Measurements from ENCODE around the gene UTS2B.

Gene UTS2B

DNA sequence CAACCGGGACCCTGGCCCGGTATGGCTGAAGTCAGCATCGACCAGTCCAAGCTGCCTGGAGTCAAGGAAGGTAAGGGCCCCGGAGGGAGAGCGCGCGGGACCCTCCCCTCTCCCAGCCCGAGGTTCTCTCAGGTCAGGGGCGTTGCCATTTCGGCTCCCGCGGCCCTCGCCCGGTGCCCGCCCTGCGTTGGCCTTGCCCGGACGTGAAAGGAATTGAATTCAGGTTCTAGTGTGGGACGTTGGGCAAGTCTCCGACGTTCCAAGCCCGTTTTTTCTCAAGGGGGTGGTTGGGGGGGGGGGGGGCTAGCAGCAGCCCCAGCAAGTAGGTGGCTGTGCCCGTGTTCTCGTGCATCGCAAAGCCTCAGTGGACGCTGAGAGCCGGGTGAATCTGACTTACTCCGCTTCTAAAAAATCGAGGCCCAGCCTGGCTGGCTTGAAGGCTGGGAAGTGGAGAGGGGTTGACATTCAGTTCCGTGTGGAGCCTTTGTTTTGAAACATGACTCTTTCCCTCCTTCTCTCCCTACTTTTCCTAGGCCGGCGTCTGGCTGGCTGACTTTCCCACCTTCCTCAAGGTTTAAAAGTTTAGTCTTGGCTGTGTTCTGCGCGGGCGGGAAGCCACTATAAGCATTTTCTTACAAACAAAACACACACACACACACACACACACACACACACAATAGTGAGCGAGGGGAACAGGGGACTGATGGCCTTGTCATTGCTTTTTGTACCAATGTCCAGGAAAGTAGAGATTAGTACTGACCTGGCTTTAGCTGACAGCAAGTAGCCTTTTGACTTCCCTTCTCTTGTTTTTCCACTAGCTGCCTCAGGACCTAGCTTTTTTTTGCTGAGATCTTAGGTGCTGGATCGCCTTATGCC, at the start of gene UTS2B:
Gene UTS2B, minus strand, starts transcription at position 873 of the 876 bp plus-strand sequence. CDS start 48,337 bp downstream, outside the sequence.
- DNase-seq (ENCODE audit: low read depth in 1 of 2, low spot score in 1 of 2), result no peak

DNA sequence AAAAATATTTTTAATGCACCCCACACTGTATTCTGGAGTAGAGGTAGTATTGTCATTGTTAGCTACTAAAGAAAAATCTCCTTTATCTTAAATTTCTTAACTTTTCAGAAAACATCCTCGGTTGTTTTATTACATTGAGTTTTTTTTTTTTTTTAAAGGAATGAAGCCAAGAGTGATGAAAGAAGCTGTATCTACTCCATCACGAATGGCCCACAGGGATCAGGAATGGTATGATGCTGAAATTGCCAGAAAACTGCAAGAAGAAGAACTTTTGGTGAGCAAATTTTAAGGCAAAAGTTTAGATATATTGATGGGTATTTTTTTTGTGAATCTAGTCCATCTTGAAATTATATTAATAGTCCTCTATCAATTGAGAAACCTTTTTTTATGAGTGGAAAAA, 49.7 kb upstream of the UTS2B start:
- DNase-seq (ENCODE audit: low read depth in 1 of 2, low spot score in 1 of 2), result no peak

GRCh38 chr3:191379446-191379845, 49.1 kb upstream of the UTS2B start:
- no peak for DNase-seq (ENCODE audit: low read depth in 1 of 2, low spot score in 1 of 2)

DNA sequence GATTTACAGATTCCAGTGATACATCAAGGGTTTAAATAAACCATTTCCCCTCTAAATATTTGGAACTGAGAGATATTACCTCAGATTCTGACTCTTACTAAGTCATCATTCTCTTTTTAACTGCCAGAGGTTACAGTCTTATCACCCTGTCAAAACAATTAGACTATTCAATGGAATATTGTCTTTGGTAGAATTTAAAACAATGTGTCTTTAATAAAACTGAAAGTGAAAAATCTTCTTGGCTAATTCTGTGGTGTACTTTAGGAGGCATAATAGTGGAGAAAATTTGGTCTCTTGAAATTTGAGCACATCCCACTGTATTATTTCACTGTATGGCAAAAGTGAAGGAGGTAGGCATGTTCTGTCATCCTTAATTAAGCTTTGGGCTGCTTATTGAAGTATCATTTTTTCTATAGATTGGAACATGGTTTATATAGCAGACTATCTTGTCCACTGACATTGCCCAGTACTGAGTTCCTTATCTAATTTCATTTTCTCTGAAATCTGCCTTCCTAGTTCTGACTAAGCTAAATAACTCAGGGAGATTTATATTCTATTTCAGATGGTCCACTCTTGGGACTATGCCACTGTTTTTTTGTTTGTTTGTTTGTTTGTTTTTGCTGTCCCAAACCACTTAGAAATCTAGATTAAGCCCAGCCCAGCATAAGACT, 48.0 kb upstream of the UTS2B start:
- no peak for DNase-seq (ENCODE audit: low read depth in 1 of 2, low spot score in 1 of 2)

DNA sequence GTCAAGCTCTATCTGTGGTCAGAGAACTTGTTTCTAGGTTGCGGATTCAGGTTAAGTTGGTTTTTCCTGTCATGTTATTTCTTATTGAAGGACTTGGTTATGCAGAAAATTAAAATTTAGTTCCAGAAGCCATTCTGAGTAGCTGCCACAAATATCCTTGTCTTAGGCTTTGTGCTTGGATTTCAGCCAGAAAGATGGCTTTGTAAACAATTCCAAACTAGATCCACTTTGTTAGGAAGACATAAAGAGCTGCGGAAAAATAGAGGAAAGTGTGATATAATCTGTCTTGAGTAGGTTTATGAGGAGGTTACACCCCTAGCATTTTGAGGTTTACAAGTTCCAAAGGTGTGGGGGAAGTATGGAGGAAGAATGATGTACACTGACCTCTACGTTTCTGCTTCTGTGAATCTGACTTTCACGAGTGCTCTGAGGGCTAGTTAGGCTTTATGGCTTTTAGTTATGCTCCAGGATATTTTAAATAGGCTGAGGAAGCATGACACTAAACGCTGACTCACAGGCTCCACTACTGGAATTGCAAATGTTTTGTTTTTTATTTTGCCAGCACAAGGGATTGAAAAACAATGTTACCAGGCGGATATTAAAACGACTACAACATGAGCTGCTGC, 46.3 kb upstream of the UTS2B start:
- no peak for DNase-seq (ENCODE audit: low read depth in 1 of 2, low spot score in 1 of 2)

- DNase-seq (ENCODE audit: low read depth in 1 of 2, low spot score in 1 of 2), result no peak
Measured at GRCh38 chr3:191373327-191373726, 43.0 kb upstream of the UTS2B start.

GRCh38 chr3:191372122-191372521, 41.8 kb upstream of the UTS2B start:
- no peak for DNase-seq (ENCODE audit: low read depth in 1 of 2, low spot score in 1 of 2)

DNA sequence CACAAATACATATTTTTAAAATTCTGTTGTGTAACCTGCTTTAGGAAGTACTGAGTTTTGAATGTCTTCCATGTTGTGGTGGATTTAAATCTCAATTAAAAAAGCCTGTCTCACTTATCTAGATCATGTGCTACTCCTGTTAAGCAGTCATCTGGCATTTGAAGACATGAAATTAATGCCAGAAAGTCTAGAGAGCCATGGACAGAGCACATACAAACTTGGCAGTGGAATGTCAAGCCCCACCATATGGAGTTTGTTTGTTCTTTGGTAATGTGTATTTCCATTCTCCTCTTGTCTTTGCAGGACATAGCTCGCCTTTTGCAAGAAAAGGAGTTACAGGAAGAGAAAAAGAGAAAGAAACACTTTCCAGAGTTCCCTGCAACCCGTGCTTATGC, 39.3 kb upstream of the UTS2B start:
- no peak for DNase-seq (ENCODE audit: low read depth in 1 of 2, low spot score in 1 of 2)

DNA sequence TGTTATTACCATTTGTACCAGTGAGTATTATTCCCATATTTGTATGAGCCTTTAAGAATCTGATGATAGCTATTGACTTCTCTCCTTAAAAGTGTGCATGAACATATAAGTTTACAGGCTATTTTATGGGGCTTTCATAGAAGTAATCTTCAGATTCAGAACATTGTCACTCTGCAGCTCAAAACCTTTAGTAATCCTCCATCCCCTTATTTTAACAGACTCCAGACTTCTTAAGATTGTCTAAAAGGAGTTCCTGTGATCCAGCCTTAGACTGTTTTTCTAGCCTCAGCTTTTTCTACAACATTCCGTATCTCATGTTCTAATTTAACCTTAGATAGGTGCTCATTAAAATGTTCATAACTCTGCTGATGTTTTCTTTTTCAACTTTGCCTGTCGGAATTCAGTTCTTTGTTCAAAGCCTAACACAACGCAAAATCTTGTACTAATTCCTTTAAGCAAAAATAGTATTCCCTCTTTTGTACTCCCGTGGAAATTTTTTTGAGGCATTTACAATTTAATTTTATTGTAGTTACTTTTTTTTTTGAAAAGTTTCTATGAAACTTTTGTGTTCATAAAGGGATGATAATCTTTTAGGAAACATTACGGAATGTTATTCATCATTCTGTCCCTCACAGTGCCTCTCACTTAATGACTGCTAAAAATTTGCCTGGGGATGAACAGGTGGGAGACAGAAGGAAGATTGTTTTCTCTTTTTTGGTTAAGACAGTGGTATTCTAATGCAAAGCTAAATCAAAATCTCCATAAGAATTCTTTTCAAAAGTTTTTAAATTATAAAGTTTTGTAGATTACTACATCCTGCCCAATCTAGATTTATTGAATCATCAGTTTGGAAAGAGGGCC, 38.7 kb upstream of the UTS2B start:
- no peak for DNase-seq (ENCODE audit: low read depth in 1 of 2, low spot score in 1 of 2)

DNA sequence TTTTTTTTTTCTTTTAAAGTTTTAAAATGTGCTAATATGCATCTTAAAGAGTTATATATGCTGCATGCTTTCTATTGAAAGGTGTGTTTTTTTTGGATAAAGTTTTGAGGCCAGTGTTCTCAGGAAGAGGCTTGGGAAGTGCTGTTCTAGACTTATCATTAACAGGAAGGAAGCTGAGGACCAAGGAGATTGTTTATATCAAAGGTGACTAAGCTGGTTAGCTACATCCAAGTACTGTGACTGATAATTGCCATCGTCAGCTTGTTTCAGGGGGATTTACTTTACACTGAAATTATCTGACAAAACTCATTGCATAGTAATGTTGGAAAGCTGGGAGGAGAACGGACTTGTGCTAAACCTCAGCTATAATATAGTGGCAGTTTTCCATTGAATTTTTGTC, 36.3 kb upstream of the UTS2B start:
- DNase-seq (ENCODE audit: low read depth in 1 of 2, low spot score in 1 of 2), result no peak

- DNase-seq (ENCODE audit: low read depth in 1 of 2, low spot score in 1 of 2), result no peak
Measured at GRCh38 chr3:191363221-191363620, 32.9 kb upstream of the UTS2B start.

- DNase-seq (ENCODE audit: low read depth in 1 of 2, low spot score in 1 of 2), result no peak
Measured at GRCh38 chr3:191362524-191363090, 32.3 kb upstream of the UTS2B start.

DNA sequence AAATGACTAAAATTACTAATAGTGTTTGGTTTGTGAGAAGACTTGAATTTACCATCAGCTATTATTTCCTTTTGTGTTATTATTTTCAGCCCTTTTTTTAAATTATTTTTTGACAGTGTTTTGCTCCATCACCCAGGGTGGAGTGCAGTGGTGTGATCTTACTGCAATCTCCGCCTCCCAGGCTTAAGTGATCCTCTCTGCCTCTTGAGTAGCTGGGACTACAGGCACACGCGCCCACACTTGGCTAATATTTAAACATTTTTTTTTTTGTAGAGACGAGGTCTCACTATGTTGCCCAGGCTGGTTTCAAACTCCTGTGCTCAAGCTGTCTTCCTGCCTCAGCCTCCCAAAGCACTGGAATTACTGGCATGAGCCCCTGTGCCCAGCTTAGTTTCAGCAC, 31.7 kb upstream of the UTS2B start:
- DNase-seq (ENCODE audit: low read depth in 1 of 2, low spot score in 1 of 2), result no peak

DNA sequence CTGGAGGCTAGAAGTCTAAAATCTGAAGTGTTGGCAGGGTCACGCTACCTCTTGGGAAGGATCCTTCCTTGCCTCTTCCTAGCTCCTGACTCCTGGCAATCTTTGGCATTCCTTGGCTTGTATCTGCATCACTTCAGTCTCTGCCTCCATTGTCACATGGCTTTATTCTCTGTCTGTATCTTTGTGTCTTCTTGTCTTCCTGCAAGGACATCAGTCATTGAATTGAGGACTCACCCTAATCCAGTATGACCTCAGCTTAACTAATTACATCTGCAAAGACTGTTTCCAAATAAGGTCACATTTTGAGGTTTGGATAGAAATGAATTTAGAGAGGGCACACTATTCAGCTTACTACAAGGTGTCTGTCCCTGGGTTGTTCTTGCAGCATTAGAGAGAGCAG, 31.1 kb upstream of the UTS2B start:
- no peak for DNase-seq (ENCODE audit: low read depth in 1 of 2, low spot score in 1 of 2)

DNA sequence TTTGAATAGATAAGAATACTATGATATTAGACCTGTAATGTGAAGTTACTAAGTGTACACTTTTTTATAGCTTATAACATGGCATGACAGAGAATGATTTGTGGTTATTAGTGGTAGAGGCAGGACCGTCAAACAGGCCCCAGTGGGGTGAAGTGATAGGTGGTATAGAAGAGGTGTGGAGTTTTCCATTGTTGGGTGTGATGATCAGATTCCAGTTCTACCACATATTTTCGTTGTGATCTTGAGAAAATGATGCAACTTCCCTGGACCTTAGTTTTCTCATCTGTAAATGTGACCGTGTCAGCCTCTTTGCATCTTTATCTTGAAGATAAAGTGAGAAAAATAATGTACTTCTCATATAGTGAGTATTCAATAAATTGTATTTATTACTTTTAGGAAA, 30.3 kb upstream of the UTS2B start:
- DNase-seq (ENCODE audit: low read depth in 1 of 2, low spot score in 1 of 2), result no peak

DNA sequence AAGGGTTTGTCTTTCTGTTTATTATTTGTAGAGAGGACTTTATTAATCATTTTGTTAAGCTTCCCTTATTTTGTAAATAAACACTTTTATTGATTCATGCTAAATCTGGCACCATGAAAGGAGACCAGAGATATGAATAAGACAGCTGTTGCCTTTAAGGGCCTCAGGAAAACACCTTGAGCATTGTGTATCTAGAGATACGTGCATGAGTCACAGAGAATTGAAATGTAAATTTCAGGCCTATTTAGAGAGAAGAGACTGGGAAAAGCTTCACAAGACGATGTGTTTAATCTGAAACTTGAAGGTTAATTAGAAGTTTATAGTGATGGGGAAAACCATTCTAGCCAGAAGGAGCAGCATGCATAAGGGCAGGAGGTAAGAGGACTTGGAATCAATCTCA, 28.6 kb upstream of the UTS2B start:
- no peak for DNase-seq (ENCODE audit: low read depth in 1 of 2, low spot score in 1 of 2)

GRCh38 chr3:191357909-191358308, 27.6 kb upstream of the UTS2B start:
- no peak for DNase-seq (ENCODE audit: low read depth in 1 of 2, low spot score in 1 of 2)

DNA sequence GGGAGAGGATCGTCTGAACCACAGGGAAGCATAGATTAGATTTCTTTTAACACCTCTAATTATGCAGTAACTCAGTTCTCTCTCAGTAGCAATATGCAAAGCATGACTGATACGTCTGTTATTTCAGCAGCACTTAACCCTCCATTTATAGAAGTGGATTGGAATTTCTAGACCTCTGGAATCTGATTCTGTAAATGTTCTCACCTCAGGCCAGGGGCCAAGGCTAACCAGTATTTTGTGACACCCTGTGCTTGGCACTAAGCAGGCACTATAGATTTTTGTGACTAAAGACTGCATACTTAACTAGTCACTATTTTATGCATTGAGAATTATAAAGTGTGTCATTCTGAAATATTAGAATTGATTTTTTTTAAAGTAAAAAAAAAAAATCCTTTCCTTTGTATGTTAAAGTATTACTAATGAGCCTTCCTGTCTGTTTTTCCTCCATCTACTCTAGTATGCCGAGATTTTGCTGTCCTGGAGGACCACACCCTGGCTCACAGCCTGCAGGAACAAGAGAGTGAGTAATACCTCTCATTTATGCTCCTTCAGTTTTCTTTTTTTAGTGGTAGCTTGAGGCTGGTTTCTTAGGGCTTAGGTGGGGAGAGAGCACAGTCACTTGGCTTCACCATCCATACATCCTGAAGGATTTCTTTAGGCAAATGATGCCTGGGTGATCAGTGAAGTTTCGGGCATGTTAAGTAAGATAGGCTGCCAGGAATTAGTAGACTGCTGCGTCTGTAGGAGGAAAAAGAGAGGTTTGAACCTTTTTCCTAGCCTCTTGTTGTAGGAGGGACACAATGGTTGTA, 26.5 kb upstream of the UTS2B start:
- DNase-seq (ENCODE audit: low read depth in 1 of 2, low spot score in 1 of 2), result no peak

DNA sequence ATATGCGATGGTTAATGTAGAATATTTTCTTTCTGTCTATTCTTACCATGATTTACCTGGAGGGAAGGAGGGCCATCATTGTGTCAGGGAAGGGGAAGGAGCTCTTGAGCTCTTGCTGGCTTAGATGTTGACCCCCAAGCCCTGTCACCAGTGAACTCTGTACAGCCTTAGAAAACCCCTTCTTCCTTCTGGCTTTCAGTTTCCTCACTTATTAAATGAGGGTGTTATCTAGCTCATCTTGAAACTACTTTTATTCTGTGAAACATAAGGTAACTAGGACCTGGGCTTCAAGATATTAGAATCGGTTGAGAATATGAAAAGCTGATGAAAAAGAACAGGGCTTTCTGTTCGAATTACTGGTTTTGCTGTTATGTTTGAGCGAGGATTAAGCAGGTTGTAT, 25.1 kb upstream of the UTS2B start:
- DNase-seq (ENCODE audit: low read depth in 1 of 2, low spot score in 1 of 2), result no peak
